HepG2 (cell line): ENCODE results near the gene IMPACT. TPM values are rescaled to one million over a fixed set of nuclear protein-coding genes. Genes with fewer than 3 reads are reported as not detected.

ENCODE experiments used
- ATAC-seq: fragments of 200-7000 bp; cut with Tn5 transposase; 3 replicates; pipeline ENCODE4 v1.9.1; 2020; ENCODE audit warnings: mild to moderate bottlenecking, moderate library complexity
- BruUV-seq: library from RNA; stranded (reverse); fragments of 400-500 nt; replicated peaks from 2 replicates; lab custom pipeline; 2021; lab: Mats Ljungman, UMichigan
- CTCF ChIA-PET: fragments of 300-600 bp; formaldehyde crosslinking; extraction: SDS; loops from one replicate; lab custom pipeline; 2021; ENCODE audit warnings: low total read pairs, inconsistent platforms, low intra/inter-chr PET ratio; lab: Yijun Ruan, JAX
- POLR2A ChIA-PET: fragments of 350-600 bp; sonication (Branson Sonifier 250); formaldehyde crosslinking; loops from one replicate; lab custom pipeline; 2020; ENCODE audit warnings: antibody characterized with exemption, inconsistent platforms; lab: Yijun Ruan, JAX
- DNase-seq: peaks from one replicate; pipeline ENCODE4 v3.0.0-alpha.2; 2015; ENCODE audit warnings: low spot score
- FAIRE-seq: peaks from 3 replicates; lab custom pipeline; 2011; peaks lifted over from hg19 to GRCh38; lab: Jason Lieb, UNC
- H2AFZ ChIP-seq: one replicate; pipeline ENCODE4 v1.6.1; 2011; ENCODE audit warnings: low read length, inconsistent platforms
- H3K27ac ChIP-seq: fragments of 300-600 bp; 3 replicates; pipeline ENCODE4 v1.8.0; 2011; ENCODE audit warnings: mixed run types, mild to moderate bottlenecking, mixed read lengths, low read length, inconsistent platforms; ENCODE audit not compliant: insufficient read depth; ENCODE audit errors: extremely low read length
- H3K27me3 ChIP-seq, 2 experiments: fragments of 200-600 bp in 1 of 2; 2 replicates in 1 of 2; 3 replicates in 1 of 2; pipeline versions ENCODE4 v1.6.0 to v1.8.0; 2011; ENCODE audit warnings: low read length in 2 of 2, mild to moderate bottlenecking in 2 of 2, moderate library complexity in 2 of 2, inconsistent platforms in 1 of 2; ENCODE audit not compliant: insufficient read depth in 2 of 2, control insufficient read depth in 1 of 2
- H3K36me3 ChIP-seq, 2 experiments: fragments of 200-600 bp in 1 of 2; replicated peaks in 1 of 2; 2 replicates in 1 of 2; 3 replicates in 1 of 2; pipeline versions ENCODE4 v1.5.1 to v1.8.0; 2011; ENCODE audit warnings: low read length in 2 of 2, inconsistent platforms in 1 of 2; ENCODE audit not compliant: insufficient read depth in 2 of 2, control insufficient read depth in 1 of 2
- H3K4me1 ChIP-seq: 2 replicates; pipeline ENCODE4 v1.5.1; 2012; ENCODE audit warnings: low read length, inconsistent platforms; ENCODE audit not compliant: insufficient read depth
- H3K4me2 ChIP-seq: 2 replicates; pipeline ENCODE4 v1.6.0; 2011; ENCODE audit warnings: low read depth, low read length, inconsistent platforms
- H3K4me3 ChIP-seq, 3 experiments: fragments of 200-600 bp in 1 of 3; sonication (generic), shearing (Covaris generic) in 1 of 3; replicated peaks in 1 of 3; 2 replicates each; pipeline ENCODE4 v1.5.1; 2011 to 2016; ENCODE audit warnings: low read length in 3 of 3, inconsistent platforms in 2 of 3, low read depth in 2 of 3, mild to moderate bottlenecking in 2 of 3, control low read depth in 1 of 3, mixed read lengths in 1 of 3; ENCODE audit not compliant: insufficient read depth in 1 of 3
- H3K79me2 ChIP-seq: one replicate; pipeline ENCODE4 v1.6.1; 2011; ENCODE audit warnings: low read length, inconsistent platforms; ENCODE audit not compliant: insufficient read depth
- H3K9ac ChIP-seq: 2 replicates; pipeline ENCODE4 v1.6.0; 2011; ENCODE audit warnings: mild to moderate bottlenecking, low read depth, low read length, inconsistent platforms; ENCODE audit not compliant: insufficient read depth
- H3K9me3 ChIP-seq: 2 replicates; pipeline ENCODE4 v1.5.1; 2012; ENCODE audit warnings: mild to moderate bottlenecking, low read length
- H4K20me1 ChIP-seq: 2 replicates; pipeline ENCODE4 v1.6.0; 2011; ENCODE audit warnings: inconsistent platforms, mild to moderate bottlenecking, low read length, moderate library complexity; ENCODE audit not compliant: insufficient read depth
- FOXJ3 ChIP-seq: sonication (generic); formaldehyde crosslinking; IDR thresholded peaks from 2 replicates; pipeline ENCODE4 v1.4.0; 2020; ENCODE audit warnings: missing genetic modification reagents, mild to moderate bottlenecking, borderline replicate concordance
- HNRNPUL1 ChIP-seq: fragments of 200-400 bp; formaldehyde crosslinking; IDR thresholded peaks from 2 replicates; pipeline ENCODE4 v1.6.1; 2017; ENCODE audit warnings: low read depth, mild to moderate bottlenecking, low read length, moderate library complexity
- TCF7L2 ChIP-seq: IDR thresholded peaks from 2 replicates; pipeline ENCODE4 v1.6.1; 2011; ENCODE audit warnings: mild to moderate bottlenecking, low read depth, low read length, moderate library complexity
- ZNF30 ChIP-seq: sonication (generic); formaldehyde crosslinking; IDR thresholded peaks from 2 replicates; pipeline ENCODE4 v1.5.0; 2020; ENCODE audit warnings: mild to moderate bottlenecking, missing genetic modification reagents
- WGBS: methylation state at CpG from one replicate; pipeline ENCODE4 v1.1.6; 2017; ENCODE audit warnings: low lambda C conversion rate; 5-methylcytosine and 5-hydroxymethylcytosine counted together
- in situ Hi-C: cut with HindIII; loops from 2 replicates; pipeline ENCODE4 v1.10.0; 2017; ENCODE audit warnings: low pct_unique_long_range_greater_than_20kb; ENCODE audit not compliant: extremely low pct_ligation_motif_present
- intact Hi-C: fragments of 100-400 bp; cut with micrococcal nuclease; formaldehyde crosslinking; loops from one replicate; pipeline ENCODE4 v1.10.0; 2022; ENCODE audit not compliant: unreplicated experiment
- polyA plus RNA-seq, 8 experiments: library from polyadenylated mRNA; depleted of rRNA in 3 of 8; stranded (reverse) in 7 of 8; unstranded in 1 of 8; fragments of >200 nt; fragmentation: Illumina TruSeq in 4 of 8; extraction: Trizol in 4 of 8; gene quantifications; 2 replicates each; pipeline versions ENCODE4 v1.2.1 to v1.2.3, GENCODE V29; 2011 to 2016; ENCODE audit warnings: low read depth in 4 of 8, missing spikeins in 1 of 8, mixed read lengths in 1 of 8; ENCODE audit not compliant: insufficient read depth in 1 of 8
- total RNA-seq, 5 experiments: library from RNA; depleted of rRNA; stranded (reverse); fragments of >200 nt; fragmentation: Illumina TruSeq; extraction: Trizol; gene quantifications; 2 replicates each; pipeline ENCODE4 v1.2.3, GENCODE V29; 2016; ENCODE audit warnings: low read depth in 1 of 5
- TF ChIP-seq, protein P1 (sequence below): IDR thresholded peaks from 2 replicates; pipeline ENCODE4 v1.6.1; 2016; ENCODE audit warnings: low read depth, missing genetic modification reagents, missing compliant biosample characterization
- TF ChIP-seq, protein P2 (sequence below): IDR thresholded peaks from 2 replicates; pipeline ENCODE4 v1.6.1; 2012; ENCODE audit warnings: low read length, improper control_type of control experiment

Gene IMPACT
- total and polyA plus RNA-seq, 2 of the 13 experiments (the other 11 are each of a cell fraction or from before 2014, with no cell fraction given), result 5.0 to 7.7 TPM

DNA sequence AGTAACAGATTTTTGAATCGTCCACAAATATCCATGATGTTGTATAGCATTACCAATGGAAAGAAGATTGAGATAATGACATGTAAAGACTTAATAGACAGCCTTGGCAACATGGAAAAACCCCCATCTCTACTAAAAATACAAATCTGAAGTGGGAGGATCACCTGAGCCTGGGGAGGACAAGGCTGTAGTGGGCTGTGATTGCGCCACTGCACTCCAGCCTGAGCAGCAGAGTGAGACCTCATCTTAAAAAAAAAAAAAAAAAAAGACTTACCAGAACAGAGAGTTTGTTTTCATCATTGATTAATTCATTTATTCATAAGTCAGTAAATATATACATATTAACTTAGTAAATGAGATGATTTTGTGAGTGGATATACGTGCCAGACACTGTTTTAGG, 21.9 kb upstream of the IMPACT start:
- no peak for ATAC-seq
- no peak overlapping the region for H3K4me3 ChIP-seq
- no peak overlapping the region for H2AFZ ChIP-seq
- DNase-seq, result no peak
- no peaks in the 10 kb centered on the region; a peak in 1 of 5 replicates for H3K27me3 ChIP-seq
- TF ChIP-seq, protein P1, sequence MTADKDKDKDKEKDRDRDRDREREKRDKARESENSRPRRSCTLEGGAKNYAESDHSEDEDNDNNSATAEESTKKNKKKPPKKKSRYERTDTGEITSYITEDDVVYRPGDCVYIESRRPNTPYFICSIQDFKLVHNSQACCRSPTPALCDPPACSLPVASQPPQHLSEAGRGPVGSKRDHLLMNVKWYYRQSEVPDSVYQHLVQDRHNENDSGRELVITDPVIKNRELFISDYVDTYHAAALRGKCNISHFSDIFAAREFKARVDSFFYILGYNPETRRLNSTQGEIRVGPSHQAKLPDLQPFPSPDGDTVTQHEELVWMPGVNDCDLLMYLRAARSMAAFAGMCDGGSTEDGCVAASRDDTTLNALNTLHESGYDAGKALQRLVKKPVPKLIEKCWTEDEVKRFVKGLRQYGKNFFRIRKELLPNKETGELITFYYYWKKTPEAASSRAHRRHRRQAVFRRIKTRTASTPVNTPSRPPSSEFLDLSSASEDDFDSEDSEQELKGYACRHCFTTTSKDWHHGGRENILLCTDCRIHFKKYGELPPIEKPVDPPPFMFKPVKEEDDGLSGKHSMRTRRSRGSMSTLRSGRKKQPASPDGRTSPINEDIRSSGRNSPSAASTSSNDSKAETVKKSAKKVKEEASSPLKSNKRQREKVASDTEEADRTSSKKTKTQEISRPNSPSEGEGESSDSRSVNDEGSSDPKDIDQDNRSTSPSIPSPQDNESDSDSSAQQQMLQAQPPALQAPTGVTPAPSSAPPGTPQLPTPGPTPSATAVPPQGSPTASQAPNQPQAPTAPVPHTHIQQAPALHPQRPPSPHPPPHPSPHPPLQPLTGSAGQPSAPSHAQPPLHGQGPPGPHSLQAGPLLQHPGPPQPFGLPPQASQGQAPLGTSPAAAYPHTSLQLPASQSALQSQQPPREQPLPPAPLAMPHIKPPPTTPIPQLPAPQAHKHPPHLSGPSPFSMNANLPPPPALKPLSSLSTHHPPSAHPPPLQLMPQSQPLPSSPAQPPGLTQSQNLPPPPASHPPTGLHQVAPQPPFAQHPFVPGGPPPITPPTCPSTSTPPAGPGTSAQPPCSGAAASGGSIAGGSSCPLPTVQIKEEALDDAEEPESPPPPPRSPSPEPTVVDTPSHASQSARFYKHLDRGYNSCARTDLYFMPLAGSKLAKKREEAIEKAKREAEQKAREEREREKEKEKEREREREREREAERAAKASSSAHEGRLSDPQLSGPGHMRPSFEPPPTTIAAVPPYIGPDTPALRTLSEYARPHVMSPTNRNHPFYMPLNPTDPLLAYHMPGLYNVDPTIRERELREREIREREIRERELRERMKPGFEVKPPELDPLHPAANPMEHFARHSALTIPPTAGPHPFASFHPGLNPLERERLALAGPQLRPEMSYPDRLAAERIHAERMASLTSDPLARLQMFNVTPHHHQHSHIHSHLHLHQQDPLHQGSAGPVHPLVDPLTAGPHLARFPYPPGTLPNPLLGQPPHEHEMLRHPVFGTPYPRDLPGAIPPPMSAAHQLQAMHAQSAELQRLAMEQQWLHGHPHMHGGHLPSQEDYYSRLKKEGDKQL (CRISPR knock-in tag), result no peak
- no peak for FAIRE-seq
- POLR2A ChIA-PET, result no interaction called here
- no peaks in the 10 kb centered on the region for H4K20me1 ChIP-seq
- intact Hi-C loops (no loop called here), in situ Hi-C loops (no loop called here)
- H3K4me1 ChIP-seq, result no peaks in the 10 kb centered on the region
- BruUV-seq, result no TSS peak
- no peaks in the 10 kb centered on the region for H3K36me3 ChIP-seq
- no peak overlapping the region for H3K9ac ChIP-seq
- no peak overlapping the region for H3K4me2 ChIP-seq
- CTCF ChIA-PET, result no interaction called here
- no peak overlapping the region for H3K27ac ChIP-seq
- WGBS, result 14% methylated on average over 3 of the region's 3 CpGs
- no peaks in the 10 kb centered on the region for H3K79me2 ChIP-seq
- no peaks in the 10 kb centered on the region for H3K9me3 ChIP-seq

DNA sequence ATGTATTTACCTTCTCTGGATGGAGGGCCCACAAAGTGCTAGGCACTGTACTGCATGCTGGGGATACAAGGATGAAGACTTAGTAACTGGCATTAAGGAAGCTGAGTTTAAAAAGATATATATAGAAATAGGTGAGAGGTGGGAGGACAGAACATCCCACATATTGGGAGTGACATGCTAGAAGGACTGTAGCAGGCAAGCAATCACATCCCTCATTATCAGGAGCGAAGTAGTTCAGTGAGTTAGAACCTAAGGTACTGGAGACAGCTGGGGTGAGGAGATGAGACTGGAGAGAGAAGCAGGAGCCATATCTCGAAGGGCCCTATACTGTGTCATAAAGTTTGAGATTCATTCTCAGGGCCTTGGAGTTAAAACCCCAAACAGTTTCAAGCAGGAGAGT, 18.0 kb upstream of the IMPACT start:
- no peak overlapping the region for H3K4me3 ChIP-seq
- no peak overlapping the region for H2AFZ ChIP-seq
- no peaks in the 10 kb centered on the region for H3K36me3 ChIP-seq
- H3K79me2 ChIP-seq, result no peaks in the 10 kb centered on the region
- BruUV-seq, result no TSS peak
- H4K20me1 ChIP-seq, result no peaks in the 10 kb centered on the region
- ATAC-seq (no peak), DNase-seq (no peak), FAIRE-seq (no peak)
- H3K27me3 ChIP-seq, result no peaks in the 10 kb centered on the region; a peak in 1 of 5 replicates
- H3K9me3 ChIP-seq, result no peaks in the 10 kb centered on the region
- WGBS, result 0% methylated on average over 2 of the region's 2 CpGs
- in situ Hi-C loops (no loop called here), intact Hi-C loops (no loop called here)
- POLR2A ChIA-PET, result no interaction called here
- no peak overlapping the region for H3K4me2 ChIP-seq
- H3K9ac ChIP-seq, result no peak overlapping the region
- H3K4me1 ChIP-seq, result no peaks in the 10 kb centered on the region
- CTCF ChIA-PET, result no interaction called here
- no peak overlapping the region for H3K27ac ChIP-seq
- TF ChIP-seq, protein P2, sequence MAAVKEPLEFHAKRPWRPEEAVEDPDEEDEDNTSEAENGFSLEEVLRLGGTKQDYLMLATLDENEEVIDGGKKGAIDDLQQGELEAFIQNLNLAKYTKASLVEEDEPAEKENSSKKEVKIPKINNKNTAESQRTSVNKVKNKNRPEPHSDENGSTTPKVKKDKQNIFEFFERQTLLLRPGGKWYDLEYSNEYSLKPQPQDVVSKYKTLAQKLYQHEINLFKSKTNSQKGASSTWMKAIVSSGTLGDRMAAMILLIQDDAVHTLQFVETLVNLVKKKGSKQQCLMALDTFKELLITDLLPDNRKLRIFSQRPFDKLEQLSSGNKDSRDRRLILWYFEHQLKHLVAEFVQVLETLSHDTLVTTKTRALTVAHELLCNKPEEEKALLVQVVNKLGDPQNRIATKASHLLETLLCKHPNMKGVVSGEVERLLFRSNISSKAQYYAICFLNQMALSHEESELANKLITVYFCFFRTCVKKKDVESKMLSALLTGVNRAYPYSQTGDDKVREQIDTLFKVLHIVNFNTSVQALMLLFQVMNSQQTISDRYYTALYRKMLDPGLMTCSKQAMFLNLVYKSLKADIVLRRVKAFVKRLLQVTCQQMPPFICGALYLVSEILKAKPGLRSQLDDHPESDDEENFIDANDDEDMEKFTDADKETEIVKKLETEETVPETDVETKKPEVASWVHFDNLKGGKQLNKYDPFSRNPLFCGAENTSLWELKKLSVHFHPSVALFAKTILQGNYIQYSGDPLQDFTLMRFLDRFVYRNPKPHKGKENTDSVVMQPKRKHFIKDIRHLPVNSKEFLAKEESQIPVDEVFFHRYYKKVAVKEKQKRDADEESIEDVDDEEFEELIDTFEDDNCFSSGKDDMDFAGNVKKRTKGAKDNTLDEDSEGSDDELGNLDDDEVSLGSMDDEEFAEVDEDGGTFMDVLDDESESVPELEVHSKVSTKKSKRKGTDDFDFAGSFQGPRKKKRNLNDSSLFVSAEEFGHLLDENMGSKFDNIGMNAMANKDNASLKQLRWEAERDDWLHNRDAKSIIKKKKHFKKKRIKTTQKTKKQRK, result no peak
- TF ChIP-seq ZNF30 (CRISPR knock-in tag) (no peak), HNRNPUL1 (no peak), TCF7L2 (no peak), FOXJ3 (CRISPR knock-in tag) (no peak)
